ENCODE measurements around the gene ALKBH7.

The ALKBH7 gene

GRCh38 chr19:6362351-6362801, 10.2 kb upstream of the ALKBH7 start:
- in situ Hi-C loops (cut with MboI; ENCODE audit: low sequenced_read_pairs), result no loop called here

- in situ Hi-C loops (cut with MboI; ENCODE audit: low sequenced_read_pairs), result no loop called here
Measured at GRCh38 chr19:6364353-6364752, 8.2 kb upstream of the ALKBH7 start.

GRCh38 chr19:6373096-6373812, 660 bp downstream of the ALKBH7 start:
- in situ Hi-C loops (cut with MboI; ENCODE audit: low sequenced_read_pairs), result no loop called here

- in situ Hi-C loops (cut with MboI; ENCODE audit: low sequenced_read_pairs), result no loop called here
Measured at GRCh38 chr19:6373813-6374108, 1.2 kb downstream of the ALKBH7 start.

GRCh38 chr19:6374161-6374709, 1.6 kb downstream of the ALKBH7 start:
- in situ Hi-C loops (cut with MboI; ENCODE audit: low sequenced_read_pairs), result no loop called here

GRCh38 chr19:6374711-6375410, 2.3 kb downstream of the ALKBH7 start:
- in situ Hi-C loops (cut with MboI; ENCODE audit: low sequenced_read_pairs), result no loop called here

GRCh38 chr19:6375411-6376010, 2.9 kb downstream of the ALKBH7 start, which contains the start of gene PSPN:
Gene PSPN, minus strand, starts transcription at chr19:6375933. Its CDS starts 84 bp downstream, at chr19:6375849.
- in situ Hi-C loops (cut with MboI; ENCODE audit: low sequenced_read_pairs), result no loop called here

GRCh38 chr19:6376512-6377190, 4.1 kb downstream of the ALKBH7 start:
- in situ Hi-C loops (cut with MboI; ENCODE audit: low sequenced_read_pairs), result no loop called here

GRCh38 chr19:6378041-6378440, 5.4 kb downstream of the ALKBH7 start:
- in situ Hi-C loops (cut with MboI; ENCODE audit: low sequenced_read_pairs), result no loop called here

- in situ Hi-C loops (cut with MboI; ENCODE audit: low sequenced_read_pairs), result no loop called here
Measured at GRCh38 chr19:6378486-6378885, 5.9 kb downstream of the ALKBH7 start.

GRCh38 chr19:6379744-6380143, 7.2 kb downstream of the ALKBH7 start:
- in situ Hi-C loops (cut with MboI; ENCODE audit: low sequenced_read_pairs), result no loop called here

- in situ Hi-C loops (cut with MboI; ENCODE audit: low sequenced_read_pairs), result no loop called here
Measured at GRCh38 chr19:6381030-6381750, 8.6 kb downstream of the ALKBH7 start.

GRCh38 chr19:6383188-6383587, 10.6 kb downstream of the ALKBH7 start:
- in situ Hi-C loops (cut with MboI; ENCODE audit: low sequenced_read_pairs), result no loop called here

- in situ Hi-C loops (cut with MboI; ENCODE audit: low sequenced_read_pairs), result no loop called here
Measured at GRCh38 chr19:6384381-6384780, 11.8 kb downstream of the ALKBH7 start.

GRCh38 chr19:6387372-6387771, 14.8 kb downstream of the ALKBH7 start:
- in situ Hi-C loops (cut with MboI; ENCODE audit: low sequenced_read_pairs), result no loop called here

- in situ Hi-C loops (cut with MboI; ENCODE audit: low sequenced_read_pairs), result no loop called here
Measured at GRCh38 chr19:6392221-6393073, 19.9 kb downstream of the ALKBH7 start.

- in situ Hi-C loops (cut with MboI; ENCODE audit: low sequenced_read_pairs), result no loop called here
Measured at GRCh38 chr19:6393074-6393982, 20.7 kb downstream of the ALKBH7 start, which contains the start of gene GTF2F1. Gene GTF2F1, minus strand, starts transcription at chr19:6393164. Its CDS starts 169 bp downstream, at chr19:6392995.

GRCh38 chr19:6393983-6394412, 21.4 kb downstream of the ALKBH7 start:
- in situ Hi-C loops (cut with MboI; ENCODE audit: low sequenced_read_pairs), result no loop called here
